Activated T-helper 9 cell treated with anti-CD3 and anti-CD28 coated beads, Interleukin-2, amount 50 U/mL, for 16 hours (primary cell): ENCODE results near the gene IGFBP6.

ENCODE experiments used
- DNase-seq: peaks from one replicate; pipeline ENCODE4 v3.0.0-alpha.2; 2020; ENCODE audit warnings: low read depth

Gene IGFBP6, protein sequence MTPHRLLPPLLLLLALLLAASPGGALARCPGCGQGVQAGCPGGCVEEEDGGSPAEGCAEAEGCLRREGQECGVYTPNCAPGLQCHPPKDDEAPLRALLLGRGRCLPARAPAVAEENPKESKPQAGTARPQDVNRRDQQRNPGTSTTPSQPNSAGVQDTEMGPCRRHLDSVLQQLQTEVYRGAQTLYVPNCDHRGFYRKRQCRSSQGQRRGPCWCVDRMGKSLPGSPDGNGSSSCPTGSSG

GRCh38 chr12:53097564-53098353 lies at the start of gene IGFBP6:
TSS of gene IGFBP6 (plus strand) at chr12:53097667. CDS start at chr12:53097718, 51 bp downstream.
- peak; percentile 46 for DNase-seq

DNA sequence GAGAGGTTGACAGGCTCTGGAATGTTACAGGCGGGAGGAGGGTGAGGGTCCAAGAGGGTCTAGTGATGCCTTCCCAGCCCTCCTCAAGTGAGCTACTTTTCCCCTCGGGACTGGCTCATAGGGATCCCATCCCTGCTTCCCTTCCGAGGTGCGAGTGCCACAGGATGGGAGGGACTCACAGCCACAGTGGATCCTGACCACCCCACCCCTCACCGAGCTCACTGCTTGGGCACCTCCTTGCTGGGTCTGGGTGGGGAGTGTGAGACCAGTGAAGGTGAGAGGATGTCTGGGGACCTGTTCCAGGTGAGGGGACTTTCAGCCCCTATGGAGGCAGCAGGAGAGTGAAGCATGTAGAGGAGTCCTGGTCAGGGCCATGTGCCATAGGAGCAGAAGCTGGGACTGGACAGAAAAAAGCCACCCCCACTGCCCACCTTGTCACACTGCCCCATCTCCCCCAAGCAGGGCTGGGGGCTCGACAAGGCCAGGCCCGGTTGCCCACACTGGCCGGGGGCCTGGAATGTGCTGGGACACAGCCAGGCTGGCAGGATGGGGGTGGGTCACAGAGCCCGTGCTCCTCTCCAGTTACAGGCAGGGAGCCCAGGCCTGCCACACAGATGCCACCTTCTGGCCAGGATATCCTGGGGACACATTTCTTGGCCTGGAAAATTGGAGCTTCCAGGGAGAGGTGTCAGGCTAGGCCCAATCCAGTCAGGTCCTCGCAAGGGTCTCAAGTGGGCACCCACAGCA lies 49.3 kb upstream of the IGFBP6 start:
- DNase-seq: no peak

GRCh38 chr12:53048780-53049401 lies 48.6 kb upstream of the IGFBP6 start:
- no peak for DNase-seq

DNA sequence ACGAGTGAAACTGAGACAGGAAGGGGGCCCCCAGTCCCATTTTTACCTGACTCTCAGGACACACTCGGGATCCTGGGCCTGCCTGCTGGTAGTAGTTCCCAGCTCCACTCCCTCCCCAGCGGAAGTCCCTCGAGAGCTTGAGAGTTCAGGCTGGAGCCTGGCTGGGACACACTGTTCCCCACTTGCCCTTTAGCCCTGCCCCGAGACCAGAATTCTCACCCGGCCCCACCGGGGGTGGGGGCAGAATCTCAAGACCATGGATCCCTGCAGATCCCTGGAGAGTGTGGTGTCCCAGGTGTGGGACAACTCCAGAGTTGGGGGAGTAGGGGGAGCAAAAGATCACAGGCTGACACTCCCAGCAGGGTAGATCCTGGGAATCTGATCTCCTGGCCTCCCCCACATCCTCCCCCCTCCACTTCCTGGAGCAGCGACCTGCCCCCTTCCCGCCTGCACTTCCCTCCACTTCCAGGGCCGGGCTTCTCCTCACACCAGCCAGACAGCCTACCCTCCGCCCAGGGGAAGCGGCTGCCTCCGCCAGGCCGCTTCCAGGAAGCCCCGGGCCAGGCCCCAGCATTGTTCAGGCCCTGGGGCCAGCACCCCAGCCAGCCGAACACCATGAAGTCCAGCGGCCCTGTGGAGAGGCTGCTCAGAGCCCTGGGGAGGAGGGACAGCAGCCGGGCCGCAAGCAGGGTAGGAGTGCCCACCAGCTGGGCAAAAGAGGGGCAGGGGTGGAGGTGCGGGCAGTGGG lies 47.7 kb upstream of the IGFBP6 start, which contains the start of gene TNS2:
Gene TNS2, plus strand, starts transcription at position 495 of the 748 bp plus-strand sequence. Its CDS starts 121 bp downstream, at position 616.
- DNase-seq: no peak

DNA sequence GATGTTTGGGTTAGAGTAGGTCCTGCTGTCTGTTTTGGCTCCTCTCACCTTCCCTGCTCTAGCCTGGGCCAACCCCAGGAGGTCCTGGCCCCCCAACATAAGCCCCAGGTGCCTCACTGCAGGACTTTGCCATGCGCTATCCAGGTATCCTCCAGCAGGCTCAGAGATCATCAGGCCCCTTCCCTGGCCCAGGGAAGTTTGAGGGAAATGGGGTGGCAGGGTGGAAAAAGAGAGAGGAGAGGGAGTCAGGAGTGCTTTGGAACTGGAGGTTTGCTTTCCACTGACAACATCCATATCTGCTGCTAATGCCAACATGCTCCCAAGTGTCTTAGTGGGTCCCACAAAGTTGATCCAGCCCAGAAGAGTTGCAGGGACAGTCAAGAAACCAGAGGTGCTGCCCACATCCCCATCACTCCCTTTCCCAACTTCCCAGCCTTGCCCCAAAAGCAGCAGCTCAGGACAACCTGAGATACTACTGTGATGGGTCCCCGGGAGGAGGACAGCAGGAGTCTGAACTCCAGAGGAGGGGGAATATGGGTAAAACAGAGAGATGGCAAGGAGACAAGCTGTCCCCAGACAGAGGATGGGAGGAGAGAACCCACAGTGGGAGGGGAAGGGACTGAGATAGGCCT lies 46.9 kb upstream of the IGFBP6 start:
- no peak for DNase-seq

DNA sequence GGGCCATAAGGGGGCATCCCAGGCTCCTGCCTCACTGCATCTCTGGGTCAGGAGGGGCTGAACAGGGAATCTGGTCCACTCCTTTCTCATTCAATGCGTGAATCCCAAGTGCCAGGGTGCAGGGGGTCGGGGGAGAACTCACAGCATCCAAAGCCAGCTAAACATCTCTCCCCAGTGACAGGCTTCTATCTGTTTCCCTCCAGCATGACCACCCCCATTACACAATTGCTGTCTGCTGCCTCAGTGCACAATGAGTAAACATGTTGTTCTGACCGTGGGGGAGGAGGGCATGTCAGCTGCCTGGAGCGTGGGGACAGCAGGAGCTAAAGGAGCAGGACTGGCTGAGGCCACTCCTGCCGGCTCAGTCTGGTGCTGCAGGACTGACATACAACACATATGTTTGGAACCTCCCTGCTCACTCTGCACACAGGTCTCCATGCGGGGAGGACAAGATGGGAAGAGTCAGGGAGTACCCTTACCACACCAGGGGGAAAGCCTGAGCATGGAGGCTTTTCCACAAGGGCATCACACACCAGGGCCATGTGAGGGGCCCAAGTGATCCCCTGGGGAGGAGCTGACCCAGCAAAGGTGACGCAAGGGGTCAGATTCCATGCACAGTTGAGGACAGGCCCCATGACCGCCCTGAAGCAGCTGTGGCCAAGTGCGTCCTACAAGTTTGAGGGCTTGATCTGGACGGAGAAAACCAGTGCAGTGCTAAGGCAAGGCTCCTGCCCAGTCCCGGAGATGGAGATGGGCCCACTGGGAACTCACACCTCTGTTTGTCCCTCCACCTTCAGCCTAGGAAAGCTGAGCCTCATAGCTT lies 46.2 kb upstream of the IGFBP6 start:
- DNase-seq: no peak

DNA sequence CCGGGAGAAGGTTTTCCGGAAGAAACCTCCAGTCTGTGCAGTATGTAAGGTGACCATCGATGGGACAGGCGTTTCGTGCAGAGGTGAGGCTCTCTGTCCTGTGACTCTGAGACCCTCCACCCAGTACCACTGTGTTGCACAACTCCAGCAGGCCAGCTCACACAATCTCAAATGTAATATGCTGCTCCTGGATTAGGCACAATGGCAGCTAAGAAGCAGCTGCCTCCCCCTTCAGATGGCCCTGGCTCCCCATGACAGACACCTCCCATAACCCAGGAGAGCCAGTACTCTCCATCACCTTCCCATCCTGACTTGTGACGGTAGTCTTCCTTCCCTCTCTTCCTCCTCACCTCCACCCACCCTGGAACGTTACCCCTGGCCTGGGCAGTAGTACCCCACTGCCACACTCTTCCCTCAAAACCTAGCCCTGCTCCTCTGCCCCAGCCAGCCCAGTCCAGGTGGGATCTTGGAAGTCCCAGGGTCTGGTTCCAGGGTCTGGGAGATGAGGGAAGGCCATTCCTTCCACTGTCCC lies 45.5 kb upstream of the IGFBP6 start:
- no peak for DNase-seq

DNA sequence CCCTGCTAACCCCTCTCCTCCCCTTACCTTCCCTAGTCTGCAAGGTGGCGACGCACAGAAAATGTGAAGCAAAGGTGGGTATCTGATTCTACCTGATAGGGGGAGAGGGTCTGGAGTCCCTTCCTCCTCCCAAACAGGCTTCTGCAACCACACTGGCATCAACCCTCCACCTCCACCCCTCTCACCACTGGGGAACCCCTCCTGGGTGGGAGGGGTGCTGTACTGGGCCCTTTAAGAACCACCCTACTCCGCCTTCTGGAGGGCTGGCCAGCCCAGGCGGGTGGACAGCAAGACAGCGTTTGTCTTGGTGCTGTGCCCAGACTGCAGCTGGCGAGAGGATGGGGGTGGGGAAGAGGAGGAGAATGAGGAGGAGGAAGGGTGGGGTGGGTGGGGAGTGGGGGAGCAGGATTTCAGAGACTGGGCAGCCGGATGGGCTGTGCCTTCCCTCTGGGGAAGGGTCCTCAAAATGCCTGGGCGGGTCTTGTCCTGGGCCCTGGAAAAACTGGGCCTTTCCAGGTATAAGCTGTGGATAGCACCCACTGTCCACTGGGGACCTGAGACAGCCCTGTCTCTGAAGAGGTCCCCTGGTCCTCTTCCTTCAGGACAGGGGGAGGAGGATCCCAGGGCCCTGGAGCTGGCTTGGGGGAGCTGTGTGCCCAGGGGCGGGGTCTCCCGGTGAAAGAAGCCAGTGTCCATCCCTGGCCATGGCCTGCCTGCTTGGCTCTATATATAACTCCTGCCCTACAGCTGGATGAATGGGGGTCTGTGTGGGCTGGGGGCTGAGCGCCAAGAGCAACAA lies 44.8 kb upstream of the IGFBP6 start:
- DNase-seq: no peak

DNA sequence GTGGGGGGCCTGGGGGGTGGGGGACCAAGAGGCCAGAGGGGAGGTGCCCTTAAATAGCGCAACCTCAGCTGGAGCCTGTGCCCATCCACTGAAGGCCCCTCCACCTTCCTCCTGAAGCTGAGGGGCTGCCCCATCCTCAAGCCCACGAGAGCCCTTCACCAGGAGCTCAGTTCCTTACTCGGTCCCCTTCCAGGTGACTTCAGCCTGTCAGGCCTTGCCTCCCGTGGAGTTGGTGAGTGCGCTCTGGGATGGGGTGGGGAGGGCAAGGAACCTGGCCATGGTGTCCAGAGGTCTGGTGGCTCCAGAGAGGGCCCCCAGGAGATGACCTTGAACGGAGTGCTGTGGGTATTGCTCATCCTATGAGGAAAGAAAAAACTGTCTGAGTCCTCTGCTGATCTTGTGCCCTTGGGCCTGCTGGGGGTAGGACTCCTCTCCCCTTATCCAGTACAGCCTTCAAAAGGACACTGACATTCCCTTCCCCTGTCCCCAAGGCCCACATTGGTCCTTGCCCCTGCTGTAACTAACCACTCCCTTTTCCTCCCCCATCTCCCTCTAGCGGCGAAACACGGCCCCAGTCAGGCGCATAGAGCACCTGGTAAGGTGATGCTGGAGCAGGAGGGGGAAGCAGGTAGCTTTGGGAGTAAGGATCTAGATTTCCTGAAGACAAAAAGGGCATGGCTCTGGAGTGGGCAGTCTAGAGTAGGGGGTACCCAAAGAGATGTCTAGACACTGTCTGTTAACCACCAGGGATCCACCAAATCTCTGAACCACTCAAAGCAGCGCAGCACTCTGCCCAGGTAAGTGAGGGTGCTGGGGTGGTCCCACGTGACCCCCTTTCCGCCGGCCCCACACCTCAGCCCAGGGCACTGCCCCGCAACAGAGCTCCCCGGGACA lies 44.0 kb upstream of the IGFBP6 start:
- peak; percentile 40 for DNase-seq

GRCh38 chr12:53054112-53054878 lies 43.2 kb upstream of the IGFBP6 start:
- peak; percentile 87 for DNase-seq

- no peak for DNase-seq
These were observed 41.8 kb upstream of the IGFBP6 start for GRCh38 chr12:53055471-53056266.

- no peak for DNase-seq
These were observed 41.2 kb upstream of the IGFBP6 start for GRCh38 chr12:53056296-53056695.

DNA sequence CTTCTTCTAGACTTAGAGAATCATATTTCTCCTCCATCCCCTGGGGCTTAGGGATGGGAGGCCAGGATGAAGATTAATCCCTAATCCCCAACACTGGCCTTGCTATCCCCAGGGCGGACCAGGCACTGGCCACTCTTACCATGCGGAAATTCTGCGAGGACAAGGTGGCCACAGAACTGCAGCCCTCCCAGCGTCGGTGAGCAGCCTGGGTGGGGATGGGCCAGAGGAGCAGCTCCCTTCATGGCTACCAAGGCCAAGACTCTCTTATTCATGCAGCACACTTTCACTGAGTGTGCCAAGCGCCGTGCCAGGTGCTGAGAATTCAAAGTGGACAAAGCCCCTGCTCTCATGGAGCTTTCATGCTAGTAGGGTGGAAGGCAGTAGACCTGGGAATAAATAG lies 40.6 kb upstream of the IGFBP6 start:
- DNase-seq: no peak

GRCh38 chr12:53057816-53058500 lies 39.5 kb upstream of the IGFBP6 start:
- DNase-seq: no peak

GRCh38 chr12:53058674-53059433 lies 38.6 kb upstream of the IGFBP6 start:
- no peak for DNase-seq
